NB4 (cell line): ENCODE results near the gene RRM2.

Source experiments
- DNase-seq: peaks from one replicate; pipeline ENCODE4 v3.0.0; 2010; ENCODE audit warnings: low read depth
- H3K4me3 ChIP-seq: one replicate; pipeline ENCODE4 v1.5.1; 2011; ENCODE audit warnings: mild to moderate bottlenecking, low read depth, low read length, moderate library complexity
- CTCF ChIP-seq: IDR thresholded peaks from one replicate; pipeline ENCODE4 v1.5.1; 2012; ENCODE audit warnings: low read depth, low read length
- MAX ChIP-seq: IDR thresholded peaks from 2 replicates; pipeline ENCODE4 v1.6.1; 2011; ENCODE audit warnings: low read depth, low read length
- MYC ChIP-seq: IDR thresholded peaks from 2 replicates; pipeline ENCODE4 v1.6.1; 2011; ENCODE audit warnings: low read depth, low read length
- POLR2A ChIP-seq: IDR thresholded peaks from 2 replicates; pipeline ENCODE4 v1.6.1; 2011; ENCODE audit warnings: mild to moderate bottlenecking; ENCODE audit not compliant: insufficient read length; ENCODE audit errors: extremely low read depth

RRM2 gene

GRCh38 chr2:10150436-10150835 lies 27.9 kb downstream of the RRM2 start:
- TF ChIP-seq POLR2A: no peak
- H3K4me3 ChIP-seq: no peak overlapping the region
- no peak for DNase-seq

GRCh38 chr2:10151462-10151861 lies 28.9 kb downstream of the RRM2 start:
- no peak for TF ChIP-seq CTCF
- TF ChIP-seq MYC: no peak

GRCh38 chr2:10157293-10157692 lies 34.8 kb downstream of the RRM2 start:
- no peak for TF ChIP-seq MAX
- TF ChIP-seq MYC: no peak
- no peak for TF ChIP-seq POLR2A
- TF ChIP-seq CTCF: no peak
- H3K4me3 ChIP-seq: no peak overlapping the region
- peak; percentile 44 for DNase-seq

More at GRCh38 chr2:10151462-10151861, 28.9 kb downstream of the RRM2 start:
- no peak for DNase-seq
- no peak overlapping the region for H3K4me3 ChIP-seq

- TF ChIP-seq POLR2A (no peak), CTCF (no peak), MYC (no peak), MAX (no peak)
- H3K4me3 ChIP-seq: no peak overlapping the region
- no peak for DNase-seq
Observed at GRCh38 chr2:10158681-10159080, 36.1 kb downstream of the RRM2 start.

- TF ChIP-seq POLR2A: no peak
- TF ChIP-seq MAX: no peak
- no peak for TF ChIP-seq MYC
- no peak for TF ChIP-seq CTCF
- no peak for DNase-seq
Observed at GRCh38 chr2:10159086-10159485, 36.5 kb downstream of the RRM2 start.

GRCh38 chr2:10159581-10160131 lies 37.1 kb downstream of the RRM2 start:
- H3K4me3 ChIP-seq: no peak overlapping the region
- DNase-seq: no peak
- no peak for TF ChIP-seq MAX
- TF ChIP-seq POLR2A: no peak

More at GRCh38 chr2:10159086-10159485, 36.5 kb downstream of the RRM2 start:
- H3K4me3 ChIP-seq: no peak overlapping the region

GRCh38 chr2:10160203-10160955 lies 37.8 kb downstream of the RRM2 start:
- DNase-seq: no peak
- no peak for TF ChIP-seq MYC
- TF ChIP-seq MAX: no peak
- no peak for TF ChIP-seq POLR2A
- TF ChIP-seq CTCF: no peak
- no peak overlapping the region for H3K4me3 ChIP-seq
